Measurements from ENCODE around the gene SLC30A2.

SLC30A2 gene

GRCh38 chr1:26003756-26004155 is 42.2 kb downstream of the SLC30A2 start:
- DNase-seq (ENCODE audit: low read depth in 1 of 2, low spot score in 1 of 2), result no peak
- Histone ChIP-seq H3K27ac (replicated peaks) (no peak overlapping the region), H3K27me3 (ENCODE audit: insufficient read depth, poor library complexity, severe bottlenecking) (no peaks in the 10 kb centered on the region), H3K4me3 (replicated peaks; ENCODE audit: insufficient read depth, low read length) (no peak overlapping the region)
- TF ChIP-seq CTCF (IDR thresholded peaks at IDR 0.05; ENCODE audit: insufficient read depth, low read length) (no peak), GABPA (IDR thresholded peaks at IDR 0.05; ENCODE audit: low read depth) (no peak), SPI1 (IDR thresholded peaks at IDR 0.05; ENCODE audit: borderline replicate concordance, low read depth) (0 out of 2 replicates have a peak, but pooled peaks have one; percentile 1)

GRCh38 chr1:26003262-26003661 is 42.7 kb downstream of the SLC30A2 start:
- Histone ChIP-seq H3K27ac (replicated peaks) (no peak overlapping the region), H3K4me3 (replicated peaks; ENCODE audit: insufficient read depth, low read length) (no peak overlapping the region), H3K27me3 (ENCODE audit: insufficient read depth, poor library complexity, severe bottlenecking) (no peaks in the 10 kb centered on the region)
- no peak for TF ChIP-seq SPI1 (IDR thresholded peaks at IDR 0.05; ENCODE audit: borderline replicate concordance, low read depth)
- TF ChIP-seq REST (IDR thresholded peaks at IDR 0.05; ENCODE audit: insufficient replicate concordance, low read depth), result no peak
- TF ChIP-seq CTCF (IDR thresholded peaks at IDR 0.05; ENCODE audit: insufficient read depth, low read length), result no peak
- TF ChIP-seq GABPA (IDR thresholded peaks at IDR 0.05; ENCODE audit: low read depth), result no peak
- no peak for TF ChIP-seq POLR2AphosphoS5 (IDR thresholded peaks at IDR 0.05; ENCODE audit: low read depth)
- peak in 1 of 2 experiments; percentile 62 for DNase-seq (ENCODE audit: low read depth in 1 of 2, low spot score in 1 of 2)

GRCh38 chr1:25999041-25999800 is 46.7 kb downstream of the SLC30A2 start:
- no peak for DNase-seq (ENCODE audit: low read depth in 1 of 2, low spot score in 1 of 2)
- Histone ChIP-seq H3K27me3 (ENCODE audit: insufficient read depth, poor library complexity, severe bottlenecking) (no peaks in the 10 kb centered on the region), H3K4me3 (replicated peaks; ENCODE audit: insufficient read depth, low read length) (no peak overlapping the region), H3K27ac (replicated peaks) (no peak overlapping the region)
- no peak for TF ChIP-seq REST (IDR thresholded peaks at IDR 0.05; ENCODE audit: insufficient replicate concordance, low read depth)
- TF ChIP-seq CTCF (IDR thresholded peaks at IDR 0.05; ENCODE audit: insufficient read depth, low read length), result no peak
- TF ChIP-seq SPI1 (IDR thresholded peaks at IDR 0.05; ENCODE audit: borderline replicate concordance, low read depth), result no peak
- no peak for TF ChIP-seq POLR2AphosphoS5 (IDR thresholded peaks at IDR 0.05; ENCODE audit: low read depth)

Measured in HL-60 (cell line).